GM19463 (cell line): Measurements from ENCODE around the gene GNA12.
"Not testable (repeated sequence)": the region's sequence is repeated elsewhere in the genome, so short reads cannot be mapped to it uniquely, and the experiment has no call there.

ENCODE experiments used
- ATAC-seq: cut with Tn5 transposase; IDR thresholded peaks from one replicate; pipeline ENCODE4 v1.9.1; 2021; ENCODE audit warnings: mild to moderate bottlenecking, moderate library complexity; ENCODE audit not compliant: unreplicated experiment

Gene GNA12

GRCh38 chr7:2864999-2865670 lies 21.0 kb upstream of the GNA12 start:
- no peak for ATAC-seq

- no peak for ATAC-seq
Measured at GRCh38 chr7:2864204-2864985, 20.3 kb upstream of the GNA12 start.

DNA sequence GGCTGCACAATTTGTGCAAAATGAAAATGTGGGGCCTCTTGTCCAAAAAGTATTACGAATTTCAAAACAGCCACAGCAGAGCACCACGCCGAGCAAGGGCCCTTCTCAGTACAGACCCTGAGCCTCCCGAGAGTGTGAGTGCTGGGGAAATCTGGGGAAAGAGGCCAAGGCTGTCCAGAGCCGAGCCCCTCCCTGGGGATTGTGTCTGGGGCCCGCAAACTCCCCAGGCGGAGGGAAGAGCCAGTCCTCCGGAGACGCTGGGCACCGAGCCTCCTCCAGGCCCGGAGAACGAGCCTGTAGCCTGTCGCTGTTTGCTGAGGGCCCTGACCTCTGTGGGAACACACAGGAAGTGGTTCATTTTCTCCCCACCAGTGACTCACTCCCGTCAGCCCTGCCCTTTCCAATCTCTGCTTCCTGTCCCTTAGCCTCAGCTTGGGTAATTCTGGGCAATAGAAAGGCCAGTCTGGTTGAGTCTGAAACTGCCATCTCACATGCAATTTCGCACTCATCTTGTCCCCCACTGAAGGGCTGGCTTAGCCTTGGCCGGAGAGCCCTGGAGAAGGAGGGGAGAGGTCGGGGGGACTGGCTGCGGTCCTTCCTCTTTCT lies 19.5 kb upstream of the GNA12 start:
- ATAC-seq, result peak; percentile 97

DNA sequence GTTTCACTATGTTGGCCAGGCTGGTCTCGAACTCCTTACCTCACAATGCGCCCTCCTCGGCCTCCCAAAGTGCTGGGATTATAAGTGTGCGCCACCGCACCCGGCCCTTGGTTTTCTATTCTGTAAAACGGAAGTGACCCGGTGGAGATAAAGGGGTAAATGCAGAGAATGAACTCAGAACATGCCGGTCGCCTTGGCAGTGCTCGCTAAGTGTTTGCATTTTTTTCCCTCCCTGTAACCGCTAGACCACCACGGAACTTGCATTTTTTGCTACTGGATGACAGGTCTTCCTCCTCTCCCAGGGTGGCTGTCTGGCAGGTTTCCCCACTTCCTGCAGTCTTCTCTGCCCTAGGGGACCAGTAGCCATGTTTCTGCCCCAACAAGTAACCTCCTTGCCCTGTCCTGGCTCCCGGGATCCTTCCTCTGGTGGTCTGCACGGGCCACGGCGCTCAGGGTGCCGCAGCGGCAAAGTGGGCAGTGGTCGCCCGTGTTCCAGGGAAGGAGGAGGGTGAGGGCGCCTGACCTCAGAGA lies 18.8 kb upstream of the GNA12 start:
- no peak for ATAC-seq

DNA sequence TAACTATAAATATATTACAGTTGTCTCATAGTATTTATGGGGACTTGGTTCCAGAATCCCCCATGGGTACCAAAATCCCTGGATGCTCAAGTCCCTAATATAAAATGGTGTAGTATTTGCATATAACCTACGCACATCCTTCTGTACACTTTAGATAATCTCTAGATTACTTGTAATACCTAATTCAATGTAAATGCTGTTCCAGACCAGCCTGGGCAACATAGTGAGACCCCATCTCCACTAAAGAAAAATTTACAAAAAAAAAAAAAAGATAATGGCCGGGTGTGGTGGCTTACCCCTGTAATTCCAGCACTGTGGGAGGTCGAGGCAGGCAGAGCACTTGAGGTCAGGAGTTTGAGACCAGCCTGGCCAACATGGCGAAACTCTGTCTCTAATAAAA lies 17.4 kb upstream of the GNA12 start:
- ATAC-seq, result no peak

DNA sequence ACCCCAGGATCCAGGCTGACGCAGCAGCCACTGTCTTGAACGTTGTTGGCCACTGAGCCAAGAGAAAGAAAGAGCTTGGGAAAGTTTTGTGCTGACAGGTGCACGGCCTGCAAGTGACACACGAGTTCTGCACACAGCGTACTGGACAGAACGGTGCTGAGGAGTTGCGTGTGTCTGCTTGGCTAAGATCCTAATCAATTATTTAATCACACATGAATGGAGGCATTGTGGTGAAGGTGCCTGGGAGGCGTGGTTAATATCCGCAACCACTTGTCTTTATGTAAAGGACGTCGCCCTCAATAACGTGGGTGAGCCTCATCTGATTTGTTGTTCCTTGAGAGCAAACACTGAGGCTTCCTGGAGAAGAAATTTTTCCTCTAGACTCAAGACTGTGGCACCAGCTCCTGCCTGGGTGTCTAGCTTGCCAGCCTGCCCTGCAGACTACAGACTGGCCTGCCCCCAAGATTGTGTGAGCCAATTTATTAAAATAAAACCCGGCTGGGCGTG lies 16.6 kb upstream of the GNA12 start:
- ATAC-seq, result no peak

- no peak for ATAC-seq
Measured at GRCh38 chr7:2859952-2860351, 15.8 kb upstream of the GNA12 start.

DNA sequence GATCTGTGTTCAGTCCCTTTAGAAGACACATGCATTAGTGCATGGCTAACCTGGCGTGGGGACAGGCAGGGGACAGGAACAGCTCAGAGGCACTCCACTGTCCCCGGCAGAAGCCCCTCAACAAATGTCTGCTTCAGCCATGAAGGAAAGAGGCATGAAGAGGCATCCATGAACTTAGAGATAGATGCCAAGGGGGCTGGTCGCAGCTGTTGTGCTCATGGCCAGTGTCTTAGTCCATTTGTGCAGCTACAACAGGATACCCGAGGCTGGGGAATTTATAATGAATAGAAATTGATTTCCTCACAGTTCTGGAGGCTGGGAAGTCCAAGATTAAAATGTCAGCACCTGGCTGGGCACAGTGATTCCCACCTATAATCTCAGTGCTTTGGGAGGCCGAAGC lies 14.5 kb upstream of the GNA12 start:
- ATAC-seq, result no peak

- ATAC-seq, result no peak
Measured at GRCh38 chr7:2856388-2857169, 12.5 kb upstream of the GNA12 start.

DNA sequence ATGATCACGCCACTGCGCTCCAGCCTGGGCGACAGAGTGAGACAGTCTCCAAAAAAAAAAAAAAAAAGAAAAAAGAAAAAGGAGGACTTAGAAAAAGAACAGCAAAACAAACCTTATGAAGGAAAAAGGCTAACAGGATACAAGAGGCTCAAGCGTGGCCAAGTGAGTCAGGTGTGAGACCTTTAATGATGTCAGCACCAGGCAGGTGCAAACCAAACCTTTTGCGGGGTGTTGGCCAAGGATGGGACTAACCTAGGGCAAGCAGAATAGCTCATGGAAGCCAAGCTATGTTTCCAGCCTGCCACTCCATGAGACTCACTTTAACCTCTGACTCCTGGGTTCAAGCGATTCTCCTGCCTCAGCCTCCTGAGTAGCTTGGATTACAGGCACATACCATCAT lies 11.3 kb upstream of the GNA12 start:
- ATAC-seq, result no peak

DNA sequence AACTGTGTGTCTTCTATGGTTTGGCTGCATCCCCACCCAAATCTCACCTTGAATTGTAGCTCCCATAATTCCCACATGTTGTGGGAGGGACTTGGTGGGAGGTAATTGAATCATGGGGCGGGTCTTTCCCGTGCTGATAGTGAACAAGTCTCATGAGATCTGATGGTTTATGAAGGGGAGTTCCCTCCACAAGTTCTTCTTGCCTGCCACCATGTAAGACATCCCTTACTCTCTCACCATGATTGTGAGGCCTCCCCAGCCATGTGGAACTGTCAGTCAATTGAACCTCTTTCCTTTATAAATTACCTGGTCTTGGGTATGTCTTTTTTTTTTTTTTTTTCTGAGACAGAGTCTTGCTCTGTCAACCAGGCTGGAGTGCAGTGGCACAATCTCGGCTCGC lies 9.4 kb upstream of the GNA12 start:
- ATAC-seq, result not testable (repeated sequence)

DNA sequence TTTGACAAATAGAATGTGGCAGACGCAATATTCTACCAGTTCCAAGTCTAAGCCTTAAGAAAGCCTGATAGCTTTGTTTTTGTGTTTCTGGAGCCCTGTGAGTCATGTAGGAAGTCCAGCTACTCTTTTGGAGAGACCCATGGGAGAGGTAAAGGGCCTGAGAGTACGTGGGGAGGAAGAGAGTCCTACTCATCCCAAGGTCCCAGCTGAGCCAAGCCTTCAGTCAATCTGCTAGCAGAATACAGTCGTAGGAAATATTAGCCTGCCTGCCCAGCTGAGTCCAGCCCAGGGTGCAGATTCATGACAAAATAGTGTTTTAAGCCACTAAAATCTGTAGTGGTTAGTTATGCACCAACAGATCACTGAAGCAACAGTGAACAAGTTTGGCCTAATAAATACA lies 9.0 kb upstream of the GNA12 start:
- ATAC-seq, result no peak

- ATAC-seq, result peak; percentile 69
Measured at GRCh38 chr7:2851497-2851896, 7.4 kb upstream of the GNA12 start.

DNA sequence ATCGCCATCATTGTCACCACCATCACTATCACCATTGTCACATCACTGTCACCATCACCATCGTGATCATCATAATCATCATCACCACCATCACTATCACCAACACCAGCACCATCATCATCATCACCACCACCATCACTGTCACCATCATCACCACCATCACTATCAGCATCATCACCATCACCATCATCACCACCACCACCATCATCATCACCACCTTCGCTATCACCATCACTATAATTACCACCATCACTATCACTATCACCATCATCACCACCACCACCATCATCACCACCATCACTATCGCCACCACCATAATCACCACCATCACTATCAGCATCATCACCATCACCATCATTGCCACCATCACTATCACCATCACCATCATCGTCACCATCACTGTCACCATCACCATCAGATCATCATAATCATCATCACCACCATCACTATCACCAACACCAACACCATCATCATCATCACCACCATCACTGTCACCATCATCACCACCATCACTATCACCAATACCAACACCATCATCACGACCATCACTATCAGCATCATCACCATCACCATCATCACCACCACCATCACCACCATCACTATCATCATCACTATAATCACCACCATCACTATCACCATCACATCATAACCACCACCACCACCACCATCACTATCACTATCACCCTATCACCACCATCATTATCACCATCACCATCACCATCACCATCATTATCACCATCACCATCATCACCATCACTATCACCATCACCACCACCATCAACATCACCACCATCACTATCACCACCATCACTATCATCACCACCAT lies 6.0 kb upstream of the GNA12 start:
- ATAC-seq, result no peak

DNA sequence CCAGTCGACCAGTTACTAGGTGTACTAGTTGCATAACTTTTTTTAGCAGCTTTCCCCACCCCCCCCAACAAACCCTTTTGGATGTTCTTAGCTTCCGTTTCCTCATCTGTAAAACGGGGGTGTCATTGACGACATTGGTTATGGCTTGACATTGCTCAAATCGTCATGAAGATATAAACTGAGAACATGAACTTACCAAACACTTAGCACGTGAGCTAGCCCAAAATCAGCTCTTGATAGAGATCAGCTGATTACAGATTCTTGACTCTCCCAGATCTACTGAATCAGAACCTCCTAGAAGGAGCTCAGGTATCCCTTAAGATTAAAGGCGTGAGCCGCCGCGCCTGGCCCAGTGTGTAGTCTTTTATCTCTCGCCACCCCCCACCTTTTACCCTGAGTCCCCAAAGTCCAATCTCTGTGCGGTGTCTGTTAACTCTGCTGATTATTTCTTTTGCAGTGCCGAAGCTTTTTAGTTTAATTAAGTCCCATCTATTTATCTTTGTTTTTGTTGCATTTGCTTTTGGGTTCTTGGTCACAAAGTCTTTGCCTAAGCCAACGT lies 1.0 kb upstream of the GNA12 start:
- no peak for ATAC-seq

- ATAC-seq, result no peak
Measured at GRCh38 chr7:2843711-2844152, 376 bp downstream of the GNA12 start.

GRCh38 chr7:2843191-2843685 lies 870 bp downstream of the GNA12 start:
- ATAC-seq, result no peak

- no peak for ATAC-seq
Measured at GRCh38 chr7:2841907-2842306, 2.2 kb downstream of the GNA12 start.

- no peak for ATAC-seq
Measured at GRCh38 chr7:2840458-2840857, 3.6 kb downstream of the GNA12 start.
